IgD-negative memory B cell (primary cell): ENCODE data around the gene RPS6KA5. TPM values are rescaled to one million over a fixed set of nuclear protein-coding genes. Genes with fewer than 3 reads are reported as not detected.
"Not testable (repeated sequence)": the region's sequence is repeated elsewhere in the genome, so short reads cannot be mapped to it uniquely, and the experiment has no call there.

ENCODE experiments used
- H3K27ac Mint-ChIP-seq, 3 donors: one replicate each; pipeline ENCODE4 v1.8.0; 2020 to 2022; ENCODE audit warnings: mild to moderate bottlenecking in 3 of 3, mixed read lengths in 3 of 3, moderate library complexity in 1 of 3
- H3K27me3 Mint-ChIP-seq: one replicate; pipeline ENCODE4 v1.8.0; 2021; ENCODE audit warnings: mixed read lengths
- H3K36me3 Mint-ChIP-seq: one replicate; pipeline ENCODE4 v1.8.0; 2020; ENCODE audit warnings: mild to moderate bottlenecking, mixed read lengths
- H3K4me1 Mint-ChIP-seq, 3 donors: one replicate each; pipeline ENCODE4 v1.8.0; 2020 to 2022; ENCODE audit warnings: mixed read lengths in 3 of 3, mild to moderate bottlenecking in 1 of 3
- H3K4me3 Mint-ChIP-seq, 4 donors: one replicate each; pipeline ENCODE4 v1.8.0; 2020 to 2022; ENCODE audit warnings: mild to moderate bottlenecking in 4 of 4, mixed read lengths in 4 of 4, moderate library complexity in 3 of 4
- H3K9me3 Mint-ChIP-seq, 3 donors: one replicate each; pipeline ENCODE4 v1.8.0; 2020 to 2021; ENCODE audit warnings: mixed read lengths in 3 of 3, mild to moderate bottlenecking in 1 of 3
- polyA plus RNA-seq: library from polyadenylated mRNA; unstranded; fragments of 300-500 nt; fragmentation: Illumina TruSeq; gene quantifications from one replicate; pipeline ENCODE4 v1.2.3, GENCODE V29; 2021

Gene RPS6KA5
- polyA plus RNA-seq, 1 donor from 2014 or later, result 19.0 TPM

- peak overlapping the region in 1 of 4 donors; percentile 21 for H3K4me3 Mint-ChIP-seq
- H3K4me1 Mint-ChIP-seq, result peaks cover 27 to 45% (median 43%) of the 10 kb centered on the region in 3 donors
- peaks cover 1% of the 10 kb centered on the region for H3K36me3 Mint-ChIP-seq
- H3K27ac Mint-ChIP-seq, result peak overlapping the region in 2 of 3 donors; percentile 15 to 76
- no peaks in the 10 kb centered on the region for H3K27me3 Mint-ChIP-seq
- no peaks in the 10 kb centered on the region for H3K9me3 Mint-ChIP-seq
These were observed 5.4 kb downstream of the RPS6KA5 start for GRCh38 chr14:91055016-91055415.

GRCh38 chr14:91048676-91049075 is 11.8 kb downstream of the RPS6KA5 start:
- H3K9me3 Mint-ChIP-seq, result no peaks in the 10 kb centered on the region
- peaks cover 1% of the 10 kb centered on the region for H3K27me3 Mint-ChIP-seq
- H3K4me3 Mint-ChIP-seq, result peak overlapping the region in 1 of 4 donors; percentile 20
- peaks cover 6% of the 10 kb centered on the region for H3K36me3 Mint-ChIP-seq
- H3K4me1 Mint-ChIP-seq, result peaks cover 33 to 45% (median 42%) of the 10 kb centered on the region in 3 donors
- H3K27ac Mint-ChIP-seq, result peak overlapping the region in 1 of 3 donors; percentile 62

GRCh38 chr14:91048265-91048664 is 12.2 kb downstream of the RPS6KA5 start:
- peaks cover 6% of the 10 kb centered on the region for H3K36me3 Mint-ChIP-seq
- H3K27me3 Mint-ChIP-seq, result peaks cover 1% of the 10 kb centered on the region
- peak overlapping the region in 2 of 4 donors; percentile 13 to 17 for H3K4me3 Mint-ChIP-seq
- no peak overlapping the region for H3K27ac Mint-ChIP-seq
- no peaks in the 10 kb centered on the region for H3K9me3 Mint-ChIP-seq
- H3K4me1 Mint-ChIP-seq, result peaks cover 32 to 44% (median 42%) of the 10 kb centered on the region in 3 donors

GRCh38 chr14:91047174-91047753 is 13.2 kb downstream of the RPS6KA5 start:
- H3K9me3 Mint-ChIP-seq, result no peaks in the 10 kb centered on the region
- H3K36me3 Mint-ChIP-seq, result peaks cover 6% of the 10 kb centered on the region
- H3K27me3 Mint-ChIP-seq, result peaks cover 1% of the 10 kb centered on the region
- no peak overlapping the region for H3K27ac Mint-ChIP-seq
- peak overlapping the region in 2 of 4 donors; percentile 73 to 79 for H3K4me3 Mint-ChIP-seq
- peaks cover 33 to 48% (median 45%) of the 10 kb centered on the region in 3 donors for H3K4me1 Mint-ChIP-seq

- peaks cover 33 to 47% (median 45%) of the 10 kb centered on the region in 3 donors for H3K4me1 Mint-ChIP-seq
These were observed 13.9 kb downstream of the RPS6KA5 start for GRCh38 chr14:91046488-91047072.

GRCh38 chr14:91041450-91041849 is 19.0 kb downstream of the RPS6KA5 start:
- Mint-ChIP-seq H3K27ac (no peak overlapping the region), H3K27me3 (no peaks in the 10 kb centered on the region), H3K4me3 (no peak overlapping the region), H3K9me3 (no peaks in the 10 kb centered on the region), H3K36me3 (peaks cover 3% of the 10 kb centered on the region), H3K4me1 (peaks cover 22 to 51% (median 37%) of the 10 kb centered on the region in 3 donors)

More at GRCh38 chr14:91046488-91047072, 13.9 kb downstream of the RPS6KA5 start:
- H3K4me3 Mint-ChIP-seq, result peak overlapping the region in 2 of 4 donors; percentile 73 to 85
- H3K27ac Mint-ChIP-seq, result peak overlapping the region in 1 of 3 donors; percentile 22
- H3K27me3 Mint-ChIP-seq, result peaks cover 1% of the 10 kb centered on the region
- H3K36me3 Mint-ChIP-seq, result peaks cover 6% of the 10 kb centered on the region
- no peaks in the 10 kb centered on the region for H3K9me3 Mint-ChIP-seq

- H3K27me3 Mint-ChIP-seq, result no peaks in the 10 kb centered on the region
- peaks cover 5% of the 10 kb centered on the region for H3K36me3 Mint-ChIP-seq
- H3K4me3 Mint-ChIP-seq, result no peak overlapping the region
- H3K27ac Mint-ChIP-seq, result peak overlapping the region in 1 of 3 donors; percentile 23
- H3K9me3 Mint-ChIP-seq, result no peaks in the 10 kb centered on the region
- H3K4me1 Mint-ChIP-seq, result peaks cover 20 to 52% (median 38%) of the 10 kb centered on the region in 3 donors
These were observed 19.9 kb downstream of the RPS6KA5 start for GRCh38 chr14:91040545-91040944.

GRCh38 chr14:91038439-91038838 is 22.0 kb downstream of the RPS6KA5 start:
- Mint-ChIP-seq H3K9me3 (no peaks in the 10 kb centered on the region), H3K27ac (no peak overlapping the region), H3K4me1 (peaks cover 22 to 64% (median 46%) of the 10 kb centered on the region in 3 donors), H3K36me3 (peaks cover 5% of the 10 kb centered on the region), H3K4me3 (no peak overlapping the region), H3K27me3 (no peaks in the 10 kb centered on the region)

- H3K4me1 Mint-ChIP-seq, result peaks cover 21 to 57% (median 43%) of the 10 kb centered on the region in 3 donors
- peak overlapping the region in 1 of 3 donors; percentile 6 for H3K27ac Mint-ChIP-seq
- no peaks in the 10 kb centered on the region for H3K27me3 Mint-ChIP-seq
These were observed 23.5 kb downstream of the RPS6KA5 start for GRCh38 chr14:91036741-91037469.

GRCh38 chr14:91035855-91036254 is 24.6 kb downstream of the RPS6KA5 start:
- Mint-ChIP-seq H3K9me3 (no peaks in the 10 kb centered on the region), H3K36me3 (peaks cover 5% of the 10 kb centered on the region), H3K4me1 (peaks cover 24 to 52% (median 42%) of the 10 kb centered on the region in 3 donors), H3K27me3 (no peaks in the 10 kb centered on the region), H3K27ac (peak overlapping the region; percentile 19 to 41 (median 27)), H3K4me3 (peak overlapping the region in 1 of 4 donors; percentile 44)

More at GRCh38 chr14:91036741-91037469, 23.5 kb downstream of the RPS6KA5 start:
- Mint-ChIP-seq H3K36me3 (peaks cover 5% of the 10 kb centered on the region), H3K4me3 (no peak overlapping the region), H3K9me3 (no peaks in the 10 kb centered on the region)

GRCh38 chr14:91034379-91034778 is 26.1 kb downstream of the RPS6KA5 start:
- Mint-ChIP-seq H3K4me1 (peaks cover 34 to 55% (median 44%) of the 10 kb centered on the region in 3 donors), H3K27ac (peak overlapping the region in 1 of 3 donors; percentile 60)
- H3K4me3 Mint-ChIP-seq, H3K36me3 Mint-ChIP-seq, H3K9me3 Mint-ChIP-seq, H3K27me3 Mint-ChIP-seq: not testable (repeated sequence)

- Mint-ChIP-seq H3K27ac (peak overlapping the region in 1 of 3 donors; percentile 6), H3K4me3 (no peak overlapping the region), H3K36me3 (peaks cover 5% of the 10 kb centered on the region), H3K27me3 (no peaks in the 10 kb centered on the region), H3K9me3 (no peaks in the 10 kb centered on the region), H3K4me1 (peaks cover 32 to 52% (median 45%) of the 10 kb centered on the region in 3 donors)
These were observed 28.2 kb downstream of the RPS6KA5 start for GRCh38 chr14:91032248-91032647.

- peaks cover 33 to 56% (median 48%) of the 10 kb centered on the region in 3 donors for H3K4me1 Mint-ChIP-seq
- no peak overlapping the region for H3K27ac Mint-ChIP-seq
- H3K36me3 Mint-ChIP-seq, result peaks cover 5% of the 10 kb centered on the region
- no peaks in the 10 kb centered on the region for H3K27me3 Mint-ChIP-seq
- H3K9me3 Mint-ChIP-seq, result no peaks in the 10 kb centered on the region
- H3K4me3 Mint-ChIP-seq, result no peak overlapping the region
These were observed 28.8 kb downstream of the RPS6KA5 start for GRCh38 chr14:91031666-91032065.

GRCh38 chr14:91029456-91030217 is 30.8 kb downstream of the RPS6KA5 start:
- Mint-ChIP-seq H3K27me3 (no peaks in the 10 kb centered on the region), H3K27ac (peak overlapping the region in 1 of 3 donors; percentile 20), H3K9me3 (no peaks in the 10 kb centered on the region), H3K36me3 (peaks cover 2% of the 10 kb centered on the region), H3K4me3 (no peak overlapping the region), H3K4me1 (peaks cover 31 to 53% (median 37%) of the 10 kb centered on the region in 3 donors)
